Measurements from ENCODE around the gene PRKN. TPM values are rescaled to one million over a fixed set of nuclear protein-coding genes. Genes with fewer than 3 reads are reported as not detected.

PRKN gene
- total RNA-seq, 1 donor from 2014 or later, result 5.1 TPM

DNA sequence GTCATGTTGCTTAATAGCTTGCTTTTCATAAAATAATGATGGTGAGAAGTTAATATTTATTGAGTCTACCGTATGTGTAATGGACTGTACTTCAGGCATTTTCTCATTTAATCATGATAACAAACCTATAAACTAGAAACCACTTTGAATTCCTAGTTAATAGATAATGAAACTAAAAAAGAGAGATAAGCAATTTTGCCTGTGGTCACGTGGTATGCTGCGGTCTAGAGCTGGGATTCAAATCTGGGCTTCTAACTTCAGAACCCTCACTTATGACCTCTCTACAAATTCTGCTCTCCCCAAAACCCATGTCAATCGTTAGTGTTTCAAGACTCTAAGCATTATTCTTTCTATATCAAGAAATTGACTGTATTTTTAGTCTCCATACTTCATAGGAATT, 700.7 kb downstream of the PRKN start:
- TF ChIP-seq, protein P1, sequence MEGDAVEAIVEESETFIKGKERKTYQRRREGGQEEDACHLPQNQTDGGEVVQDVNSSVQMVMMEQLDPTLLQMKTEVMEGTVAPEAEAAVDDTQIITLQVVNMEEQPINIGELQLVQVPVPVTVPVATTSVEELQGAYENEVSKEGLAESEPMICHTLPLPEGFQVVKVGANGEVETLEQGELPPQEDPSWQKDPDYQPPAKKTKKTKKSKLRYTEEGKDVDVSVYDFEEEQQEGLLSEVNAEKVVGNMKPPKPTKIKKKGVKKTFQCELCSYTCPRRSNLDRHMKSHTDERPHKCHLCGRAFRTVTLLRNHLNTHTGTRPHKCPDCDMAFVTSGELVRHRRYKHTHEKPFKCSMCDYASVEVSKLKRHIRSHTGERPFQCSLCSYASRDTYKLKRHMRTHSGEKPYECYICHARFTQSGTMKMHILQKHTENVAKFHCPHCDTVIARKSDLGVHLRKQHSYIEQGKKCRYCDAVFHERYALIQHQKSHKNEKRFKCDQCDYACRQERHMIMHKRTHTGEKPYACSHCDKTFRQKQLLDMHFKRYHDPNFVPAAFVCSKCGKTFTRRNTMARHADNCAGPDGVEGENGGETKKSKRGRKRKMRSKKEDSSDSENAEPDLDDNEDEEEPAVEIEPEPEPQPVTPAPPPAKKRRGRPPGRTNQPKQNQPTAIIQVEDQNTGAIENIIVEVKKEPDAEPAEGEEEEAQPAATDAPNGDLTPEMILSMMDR (IDR thresholded peaks at IDR 0.05; ENCODE audit: unreplicated experiment), result no peak
- H3K27me3 Mint-ChIP-seq (ENCODE audit: unreplicated experiment), result no peaks in the 10 kb centered on the region
- H3K27ac Mint-ChIP-seq (ENCODE audit: unreplicated experiment), result no peak overlapping the region
- H3K9me3 Mint-ChIP-seq (ENCODE audit: unreplicated experiment), result peaks cover 4% of the 10 kb centered on the region
- no peak for DNase-seq (ENCODE audit: low spot score)
- H3K4me1 Mint-ChIP-seq (ENCODE audit: unreplicated experiment), result no peaks in the 10 kb centered on the region
- H3K4me3 Mint-ChIP-seq (ENCODE audit: unreplicated experiment), result no peak overlapping the region
- no peaks in the 10 kb centered on the region for H3K36me3 Mint-ChIP-seq (ENCODE audit: low read depth, unreplicated experiment)

DNA sequence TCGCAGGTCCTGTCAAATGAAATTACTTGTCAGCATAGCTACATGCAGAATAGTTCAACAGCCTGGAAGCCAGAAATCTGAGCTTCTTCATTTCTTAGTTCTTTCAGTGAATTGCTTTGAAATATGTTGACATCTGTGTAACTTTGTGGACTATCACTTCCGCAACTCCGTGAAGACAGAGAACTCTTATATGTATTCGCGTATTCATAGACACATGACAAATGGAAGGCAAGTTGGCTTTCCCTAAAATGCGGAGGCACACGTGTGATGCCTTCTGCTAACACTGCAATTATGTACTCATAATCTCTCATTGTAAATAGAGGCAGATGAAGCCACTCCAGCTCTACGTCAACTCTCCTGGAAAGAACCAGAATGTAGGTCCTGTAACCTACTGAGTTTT, 701.5 kb downstream of the PRKN start:
- TF ChIP-seq, protein P1 (IDR thresholded peaks at IDR 0.05; ENCODE audit: unreplicated experiment), result no peak
- Mint-ChIP-seq H3K4me1 (ENCODE audit: unreplicated experiment) (no peaks in the 10 kb centered on the region), H3K36me3 (ENCODE audit: low read depth, unreplicated experiment) (no peaks in the 10 kb centered on the region), H3K4me3 (ENCODE audit: unreplicated experiment) (no peak overlapping the region), H3K27ac (ENCODE audit: unreplicated experiment) (no peak overlapping the region), H3K9me3 (ENCODE audit: unreplicated experiment) (peaks cover 4% of the 10 kb centered on the region), H3K27me3 (ENCODE audit: unreplicated experiment) (no peaks in the 10 kb centered on the region)
- no peak for DNase-seq (ENCODE audit: low spot score)

DNA sequence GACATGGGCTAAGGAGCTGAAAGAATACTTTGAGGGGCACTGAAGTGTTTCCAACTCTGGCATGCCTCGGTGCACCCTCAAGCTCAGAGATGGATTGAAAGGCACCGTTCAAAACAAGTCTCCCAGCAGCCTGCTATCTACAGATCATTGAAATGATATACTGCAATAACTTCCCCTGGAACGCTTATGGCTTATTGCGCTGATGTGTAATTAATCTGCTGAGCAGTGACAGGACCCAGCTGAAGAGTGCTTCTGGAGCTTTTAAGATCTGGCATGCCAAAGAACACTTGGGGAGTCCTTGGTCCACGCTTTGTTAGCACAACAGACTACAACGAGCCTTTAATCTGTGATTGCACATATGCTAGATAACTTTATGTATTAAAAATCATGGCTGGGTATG, 708.2 kb downstream of the PRKN start:
- Mint-ChIP-seq H3K4me1 (ENCODE audit: unreplicated experiment) (no peaks in the 10 kb centered on the region), H3K9me3 (ENCODE audit: unreplicated experiment) (peaks cover 4% of the 10 kb centered on the region), H3K27me3 (ENCODE audit: unreplicated experiment) (no peaks in the 10 kb centered on the region), H3K4me3 (ENCODE audit: unreplicated experiment) (no peak overlapping the region), H3K27ac (ENCODE audit: unreplicated experiment) (no peak overlapping the region), H3K36me3 (ENCODE audit: low read depth, unreplicated experiment) (no peaks in the 10 kb centered on the region)
- TF ChIP-seq, protein P1 (IDR thresholded peaks at IDR 0.05; ENCODE audit: unreplicated experiment), result no peak
- DNase-seq (ENCODE audit: low spot score), result no peak

DNA sequence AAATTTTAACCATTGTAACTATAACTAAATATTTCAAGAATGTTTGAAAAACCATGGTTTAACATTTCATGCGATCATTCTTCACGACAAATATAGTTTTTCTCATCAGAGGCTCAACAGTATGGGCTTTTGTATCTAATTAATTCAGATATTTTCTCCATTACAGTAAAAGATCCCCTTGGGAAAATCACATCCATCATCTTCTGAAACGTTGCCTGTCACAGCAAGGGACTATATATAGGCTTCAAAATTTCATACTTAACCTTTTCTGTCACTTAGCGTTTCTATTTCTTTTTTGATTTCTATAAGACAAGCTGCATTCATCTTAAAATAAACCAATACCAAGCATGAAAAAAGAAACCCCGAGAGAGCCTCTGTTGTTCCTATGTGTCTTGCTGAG, 710.0 kb downstream of the PRKN start:
- Mint-ChIP-seq H3K27ac (ENCODE audit: unreplicated experiment) (no peak overlapping the region), H3K4me3 (ENCODE audit: unreplicated experiment) (no peak overlapping the region), H3K4me1 (ENCODE audit: unreplicated experiment) (no peaks in the 10 kb centered on the region)

DNA sequence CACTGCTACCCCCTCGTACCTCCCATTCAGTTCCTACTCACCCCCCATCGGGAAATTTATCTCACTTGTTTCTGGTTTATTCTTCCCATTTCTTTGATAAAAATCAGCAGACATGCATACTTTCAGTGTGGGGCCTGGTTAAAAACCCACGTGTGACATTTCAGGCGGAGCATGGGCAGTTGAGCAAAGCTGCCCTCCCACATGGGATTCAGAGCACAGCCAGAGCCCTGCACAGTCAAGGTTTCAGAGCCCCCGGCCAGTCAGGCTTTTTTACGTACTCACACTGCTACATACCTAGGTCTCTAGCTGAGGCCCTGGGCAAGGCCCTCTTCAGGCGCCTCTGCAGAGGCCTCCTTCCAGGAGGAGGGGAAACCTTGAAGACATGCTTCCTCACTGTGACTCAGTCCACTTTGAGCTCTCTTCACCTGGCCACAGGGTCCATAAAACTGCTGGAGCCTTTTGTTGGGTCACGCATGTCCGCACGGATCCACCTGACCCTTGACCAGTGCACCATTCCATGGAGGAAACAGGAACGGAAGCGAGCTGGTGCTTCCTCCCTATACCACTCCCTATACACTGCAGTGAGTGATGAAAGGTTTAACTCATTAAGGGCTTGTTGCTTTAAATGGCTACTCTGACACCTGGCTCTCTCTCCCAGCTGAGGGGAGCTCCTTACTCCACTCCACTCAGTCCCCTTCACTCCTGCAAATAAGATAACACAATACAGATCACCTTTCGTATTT, 713.3 kb downstream of the PRKN start:
- no peak overlapping the region for H3K27ac Mint-ChIP-seq (ENCODE audit: unreplicated experiment)
- no peaks in the 10 kb centered on the region for H3K4me1 Mint-ChIP-seq (ENCODE audit: unreplicated experiment)
- no peaks in the 10 kb centered on the region for H3K27me3 Mint-ChIP-seq (ENCODE audit: unreplicated experiment)
- H3K36me3 Mint-ChIP-seq (ENCODE audit: low read depth, unreplicated experiment), result no peaks in the 10 kb centered on the region
- no peak for DNase-seq (ENCODE audit: low spot score)
- TF ChIP-seq, protein P1 (IDR thresholded peaks at IDR 0.05; ENCODE audit: unreplicated experiment), result no peak
- no peaks in the 10 kb centered on the region for H3K9me3 Mint-ChIP-seq (ENCODE audit: unreplicated experiment)
- no peak overlapping the region for H3K4me3 Mint-ChIP-seq (ENCODE audit: unreplicated experiment)

More for the DNA sequence above, 710.0 kb downstream of the PRKN start:
- no peak for DNase-seq (ENCODE audit: low spot score)
- TF ChIP-seq, protein P1 (IDR thresholded peaks at IDR 0.05; ENCODE audit: unreplicated experiment), result no peak
- Mint-ChIP-seq H3K36me3 (ENCODE audit: low read depth, unreplicated experiment) (no peaks in the 10 kb centered on the region), H3K27me3 (ENCODE audit: unreplicated experiment) (no peaks in the 10 kb centered on the region), H3K9me3 (ENCODE audit: unreplicated experiment) (no peaks in the 10 kb centered on the region)
